HCT116 (cell line): ENCODE data around the gene MTPN. TPM values are rescaled to one million over a fixed set of nuclear protein-coding genes. Genes with fewer than 3 reads are reported as not detected.

Experiments used
- ATAC-seq: fragments of 200-7000 bp; cut with Tn5 transposase; 2 replicates; pipeline ENCODE4 v1.9.1; 2020; ENCODE audit warnings: mild to moderate bottlenecking, moderate library complexity
- BruUV-seq: library from RNA; stranded (reverse); fragments of 400-500 nt; replicated peaks from 2 replicates; lab custom pipeline; 2021; lab: Mats Ljungman, UMichigan
- CTCF ChIA-PET: fragments of 300-600 bp; sonication (Branson Sonifier 250); formaldehyde crosslinking; loops from one replicate; lab custom pipeline; 2021; ENCODE audit warnings: antibody characterized with exemption; lab: Charles Lee
- POLR2A ChIA-PET: fragments of 300-600, 350-600 bp; sonication (Branson Sonifier 250); formaldehyde crosslinking; loops from one replicate; lab custom pipeline; 2021; ENCODE audit warnings: antibody characterized with exemption; lab: Charles Lee
- RAD21 ChIA-PET, 2 experiments: fragments of 300-600 bp; sonication (Branson Sonifier 250); formaldehyde crosslinking; loops; one replicate each; lab custom pipeline; 2023; ENCODE audit warnings: low total read pairs in 2 of 2; ENCODE audit not compliant: uncharacterized antibody in 2 of 2, unreplicated experiment in 2 of 2, low non-redundant PET in 1 of 2; lab: Charles Lee
- DNase-seq: peaks from one replicate; pipeline ENCODE4 v3.0.0-alpha.2; 2010; ENCODE audit warnings: low read depth, low spot score
- H2AFZ ChIP-seq: fragments of 200-600 bp; shearing (Covaris generic), sonication (generic); 2 replicates; pipeline ENCODE4 v1.6.1; 2017; ENCODE audit warnings: low read depth, mixed run types, mixed read lengths, antibody characterized with exemption, low read length; ENCODE audit not compliant: poor library complexity, severe bottlenecking
- H3K27ac ChIP-seq: 2 replicates; pipeline ENCODE4 v1.5.1; 2012; ENCODE audit warnings: low read depth, low read length
- H3K27me3 ChIP-seq: fragments of 200-600 bp; sonication (generic); 2 replicates; pipeline ENCODE4 v1.6.1; 2016; ENCODE audit warnings: mixed run types, low read length, mixed read lengths; ENCODE audit not compliant: insufficient read depth
- H3K36me3 ChIP-seq, 2 experiments: fragments of 200-500 bp in 1 of 2; fragments of 200-600 bp in 1 of 2; sonication (Bioruptor generic) in 1 of 2; sonication (generic) in 1 of 2; 2 replicates each; pipeline versions ENCODE4 v1.5.1 to v1.6.1; 2014 to 2016; ENCODE audit warnings: low read length in 2 of 2, inconsistent platforms in 1 of 2, mixed read lengths in 1 of 2, mixed run types in 1 of 2; ENCODE audit not compliant: insufficient read depth in 2 of 2, control insufficient read depth in 1 of 2
- H3K4me1 ChIP-seq, 2 experiments: fragments of 200-600 bp in 1 of 2; sonication (generic) in 1 of 2; 2 replicates each; pipeline versions ENCODE4 v1.5.1 to v1.6.1; 2012 to 2017; ENCODE audit warnings: low read length in 2 of 2, inconsistent platforms in 1 of 2, mild to moderate bottlenecking in 1 of 2, mixed read lengths in 1 of 2, mixed run types in 1 of 2, moderate library complexity in 1 of 2; ENCODE audit not compliant: insufficient read depth in 2 of 2, control insufficient read depth in 1 of 2
- H3K4me2 ChIP-seq: fragments of 200-600 bp; sonication (generic); 2 replicates; pipeline ENCODE4 v1.6.1; 2017; ENCODE audit warnings: mixed run types, low read length, mixed read lengths
- H3K4me3 ChIP-seq, 2 experiments: fragments of 200-600 bp in 1 of 2; sonication (generic) in 1 of 2; replicated peaks in 1 of 2; 2 replicates each; pipeline ENCODE4 v1.5.1; 2011 to 2016; ENCODE audit warnings: low read length in 2 of 2, control low read depth in 1 of 2, low read depth in 1 of 2, mild to moderate bottlenecking in 1 of 2, mixed read lengths in 1 of 2, mixed run types in 1 of 2
- H3K79me2 ChIP-seq: fragments of 200-600 bp; sonication (generic); 2 replicates; pipeline ENCODE4 v1.6.1; 2017; ENCODE audit warnings: mild to moderate bottlenecking, mixed run types, low read length, moderate library complexity, mixed read lengths; ENCODE audit not compliant: insufficient read depth
- H3K9ac ChIP-seq: fragments of 200-600 bp; sonication (generic); 2 replicates; pipeline ENCODE4 v1.6.1; 2016; ENCODE audit warnings: low read length, mixed read lengths
- H3K9me2 ChIP-seq: fragments of 200-600 bp; sonication (generic), shearing (Covaris generic); 2 replicates; pipeline ENCODE4 v1.6.1; 2017; ENCODE audit warnings: mixed run types, mild to moderate bottlenecking, moderate library complexity; ENCODE audit not compliant: insufficient read depth
- H3K9me3 ChIP-seq, 2 experiments: fragments of 200-500 bp in 1 of 2; fragments of 200-600 bp in 1 of 2; sonication (Bioruptor generic) in 1 of 2; sonication (generic) in 1 of 2; 2 replicates each; pipeline ENCODE4 v1.6.1; 2014 to 2017; ENCODE audit warnings: low read length in 2 of 2, mixed read lengths in 2 of 2, inconsistent platforms in 1 of 2, low read depth in 1 of 2, mild to moderate bottlenecking in 1 of 2, mixed run types in 1 of 2, moderate library complexity in 1 of 2; ENCODE audit not compliant: control insufficient read depth in 1 of 2, insufficient read depth in 1 of 2
- H4K20me1 ChIP-seq: fragments of 200-600 bp; sonication (generic), shearing (Covaris generic); 2 replicates; pipeline ENCODE4 v1.6.1; 2017; ENCODE audit warnings: mixed run types, mild to moderate bottlenecking, moderate library complexity; ENCODE audit not compliant: insufficient read depth
- CBX3 ChIP-seq: IDR thresholded peaks from 2 replicates; pipeline ENCODE4 v1.6.1; 2012; ENCODE audit warnings: low read depth
- CTCF ChIP-seq, 3 experiments: fragments of 200-600 bp in 1 of 3; sonication (generic) in 1 of 3; IDR thresholded peaks in 2 of 3; conservative IDR thresholded peaks in 1 of 3; 2 replicates each; pipeline ENCODE4 v1.5.1; 2012 to 2017; ENCODE audit warnings: low read depth in 2 of 3, low read length in 2 of 3, antibody characterized with exemption in 1 of 3, borderline replicate concordance in 1 of 3, control low read depth in 1 of 3, mild to moderate bottlenecking in 1 of 3, mixed read lengths in 1 of 3, mixed run types in 1 of 3, moderate library complexity in 1 of 3; ENCODE audit not compliant: insufficient read depth in 1 of 3
- EZH2 ChIP-seq: fragments of 200-600 bp; sonication (generic); IDR thresholded peaks from 2 replicates; pipeline ENCODE4 v1.6.1; 2017; ENCODE audit warnings: antibody characterized with exemption, mixed run types
- FOSL1 ChIP-seq: IDR thresholded peaks from 2 replicates; pipeline ENCODE4 v1.6.1; 2012; ENCODE audit warnings: low read depth
- POLR2A ChIP-seq: IDR thresholded peaks from 2 replicates; pipeline ENCODE4 v1.7.0; 2011; ENCODE audit warnings: borderline replicate concordance; ENCODE audit not compliant: insufficient read depth, insufficient read length; ENCODE audit errors: extremely low read depth
- SRF ChIP-seq: IDR thresholded peaks from 2 replicates; pipeline ENCODE4 v1.6.1; 2012; ENCODE audit warnings: low read depth
- TCF7L2 ChIP-seq: IDR thresholded peaks from 2 replicates; pipeline ENCODE4 v1.7.0; 2011; ENCODE audit warnings: borderline replicate concordance, inconsistent platforms; ENCODE audit not compliant: insufficient read depth, insufficient read length; ENCODE audit errors: extremely low read depth
- ZNF274 ChIP-seq: fragments of 200-500 bp; sonication (Bioruptor generic); IDR thresholded peaks from 2 replicates; pipeline ENCODE4 v1.6.1; 2014; ENCODE audit warnings: mild to moderate bottlenecking, low read depth, low read length, inconsistent platforms
- intact Hi-C: fragments of 100-400 bp; cut with micrococcal nuclease; formaldehyde crosslinking; loops from 2 replicates; pipeline ENCODE4 v1.10.0; 2022
- total RNA-seq: library from RNA; stranded (reverse); gene quantifications from one replicate; pipeline ENCODE4 v1.2.1, GENCODE V29; 2021; ENCODE audit not compliant: unreplicated experiment
- TF ChIP-seq, protein P1 (sequence below): IDR thresholded peaks from 2 replicates; pipeline ENCODE4 v1.6.1; 2012; ENCODE audit warnings: low read depth
- TF ChIP-seq, protein P2 (sequence below): IDR thresholded peaks from 2 replicates; pipeline ENCODE4 v1.6.1; 2012
- TF ChIP-seq, protein P3 (sequence below): IDR thresholded peaks from 2 replicates; pipeline ENCODE4 v1.6.1; 2011; ENCODE audit warnings: mild to moderate bottlenecking, low read length, moderate library complexity; ENCODE audit not compliant: insufficient replicate concordance; ENCODE audit errors: extremely low read depth

MTPN gene
- total RNA-seq, 1 experiment from 2014 or later: 152 TPM

- Histone ChIP-seq H3K27ac (no peak overlapping the region), H2AFZ (no peak overlapping the region), H4K20me1 (no peaks in the 10 kb centered on the region), H3K9ac (no peak overlapping the region), H3K4me3 (no peak overlapping the region), H3K4me2 (no peak overlapping the region), H3K36me3 (no peaks in the 10 kb centered on the region), H3K9me3 (no peaks in the 10 kb centered on the region), H3K4me1 (no peaks in the 10 kb centered on the region), H3K9me2 (no peaks in the 10 kb centered on the region), H3K79me2 (no peaks in the 10 kb centered on the region), H3K27me3 (no peaks in the 10 kb centered on the region)
- ATAC-seq: no peak
- ChIA-PET CTCF (no interaction called here), RAD21 (no interaction called here), POLR2A (no interaction called here)
- intact Hi-C loops: no loop called here
- no TSS peak for BruUV-seq
- TF ChIP-seq SRF: no peak
- no peak for DNase-seq
These were observed 17.5 kb upstream of the MTPN start for GRCh38 chr7:135994466-135995205.

DNA sequence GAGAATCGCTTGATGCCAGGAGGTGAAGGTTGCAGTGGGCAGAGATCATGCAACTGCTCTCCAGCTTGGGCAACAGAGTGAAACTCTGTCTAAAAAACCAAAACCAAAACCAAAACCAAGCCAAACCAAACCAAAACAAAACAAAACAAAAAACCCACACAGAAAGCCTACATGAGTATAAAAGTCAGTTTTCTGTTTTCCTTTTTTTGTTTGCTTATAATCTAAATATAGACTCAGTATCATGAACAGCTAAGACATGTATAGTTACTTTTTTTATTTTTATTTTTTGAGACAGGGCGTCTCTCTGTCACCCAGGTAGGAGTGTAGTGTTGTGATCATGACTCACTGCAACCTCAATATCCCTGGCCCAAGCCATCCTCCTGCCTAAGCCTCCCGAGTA lies 16.8 kb upstream of the MTPN start:
- H3K79me2 ChIP-seq: no peaks in the 10 kb centered on the region
- POLR2A ChIA-PET: no interaction called here
- intact Hi-C loops: no loop called here
- TF ChIP-seq POLR2A (no peak), TCF7L2 (no peak), CBX3 (no peak), FOSL1 (no peak), SRF (no peak), ZNF274 (no peak), CTCF (IDR thresholded peaks at IDR 0.05 in 2 of 3, conservative IDR thresholded peaks at IDR 0.05 in 1 of 3; ENCODE audit: borderline replicate concordance in 1 of 3, insufficient read depth in 1 of 3, low read depth in 2 of 3, low read length in 2 of 3) (no peak), EZH2 (no peak)
- TF ChIP-seq, protein P1, sequence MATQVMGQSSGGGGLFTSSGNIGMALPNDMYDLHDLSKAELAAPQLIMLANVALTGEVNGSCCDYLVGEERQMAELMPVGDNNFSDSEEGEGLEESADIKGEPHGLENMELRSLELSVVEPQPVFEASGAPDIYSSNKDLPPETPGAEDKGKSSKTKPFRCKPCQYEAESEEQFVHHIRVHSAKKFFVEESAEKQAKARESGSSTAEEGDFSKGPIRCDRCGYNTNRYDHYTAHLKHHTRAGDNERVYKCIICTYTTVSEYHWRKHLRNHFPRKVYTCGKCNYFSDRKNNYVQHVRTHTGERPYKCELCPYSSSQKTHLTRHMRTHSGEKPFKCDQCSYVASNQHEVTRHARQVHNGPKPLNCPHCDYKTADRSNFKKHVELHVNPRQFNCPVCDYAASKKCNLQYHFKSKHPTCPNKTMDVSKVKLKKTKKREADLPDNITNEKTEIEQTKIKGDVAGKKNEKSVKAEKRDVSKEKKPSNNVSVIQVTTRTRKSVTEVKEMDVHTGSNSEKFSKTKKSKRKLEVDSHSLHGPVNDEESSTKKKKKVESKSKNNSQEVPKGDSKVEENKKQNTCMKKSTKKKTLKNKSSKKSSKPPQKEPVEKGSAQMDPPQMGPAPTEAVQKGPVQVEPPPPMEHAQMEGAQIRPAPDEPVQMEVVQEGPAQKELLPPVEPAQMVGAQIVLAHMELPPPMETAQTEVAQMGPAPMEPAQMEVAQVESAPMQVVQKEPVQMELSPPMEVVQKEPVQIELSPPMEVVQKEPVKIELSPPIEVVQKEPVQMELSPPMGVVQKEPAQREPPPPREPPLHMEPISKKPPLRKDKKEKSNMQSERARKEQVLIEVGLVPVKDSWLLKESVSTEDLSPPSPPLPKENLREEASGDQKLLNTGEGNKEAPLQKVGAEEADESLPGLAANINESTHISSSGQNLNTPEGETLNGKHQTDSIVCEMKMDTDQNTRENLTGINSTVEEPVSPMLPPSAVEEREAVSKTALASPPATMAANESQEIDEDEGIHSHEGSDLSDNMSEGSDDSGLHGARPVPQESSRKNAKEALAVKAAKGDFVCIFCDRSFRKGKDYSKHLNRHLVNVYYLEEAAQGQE: no peak
- TF ChIP-seq, protein P2, sequence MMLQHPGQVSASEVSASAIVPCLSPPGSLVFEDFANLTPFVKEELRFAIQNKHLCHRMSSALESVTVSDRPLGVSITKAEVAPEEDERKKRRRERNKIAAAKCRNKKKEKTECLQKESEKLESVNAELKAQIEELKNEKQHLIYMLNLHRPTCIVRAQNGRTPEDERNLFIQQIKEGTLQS: no peak
- TF ChIP-seq, protein P3, sequence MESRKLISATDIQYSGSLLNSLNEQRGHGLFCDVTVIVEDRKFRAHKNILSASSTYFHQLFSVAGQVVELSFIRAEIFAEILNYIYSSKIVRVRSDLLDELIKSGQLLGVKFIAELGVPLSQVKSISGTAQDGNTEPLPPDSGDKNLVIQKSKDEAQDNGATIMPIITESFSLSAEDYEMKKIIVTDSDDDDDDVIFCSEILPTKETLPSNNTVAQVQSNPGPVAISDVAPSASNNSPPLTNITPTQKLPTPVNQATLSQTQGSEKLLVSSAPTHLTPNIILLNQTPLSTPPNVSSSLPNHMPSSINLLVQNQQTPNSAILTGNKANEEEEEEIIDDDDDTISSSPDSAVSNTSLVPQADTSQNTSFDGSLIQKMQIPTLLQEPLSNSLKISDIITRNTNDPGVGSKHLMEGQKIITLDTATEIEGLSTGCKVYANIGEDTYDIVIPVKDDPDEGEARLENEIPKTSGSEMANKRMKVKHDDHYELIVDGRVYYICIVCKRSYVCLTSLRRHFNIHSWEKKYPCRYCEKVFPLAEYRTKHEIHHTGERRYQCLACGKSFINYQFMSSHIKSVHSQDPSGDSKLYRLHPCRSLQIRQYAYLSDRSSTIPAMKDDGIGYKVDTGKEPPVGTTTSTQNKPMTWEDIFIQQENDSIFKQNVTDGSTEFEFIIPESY: no peak

More for the DNA sequence above, 16.8 kb upstream of the MTPN start:
- no peaks in the 10 kb centered on the region for H3K9me2 ChIP-seq
- BruUV-seq: no TSS peak
- ATAC-seq (no peak), DNase-seq (no peak)
- H3K9me3 ChIP-seq: no peaks in the 10 kb centered on the region
- no peak overlapping the region for H3K4me3 ChIP-seq
- no peak overlapping the region for H3K27ac ChIP-seq
- CTCF ChIA-PET: no interaction called here
- no peaks in the 10 kb centered on the region for H3K27me3 ChIP-seq
- no peaks in the 10 kb centered on the region for H3K4me1 ChIP-seq
- RAD21 ChIA-PET: no interaction called here
- no peaks in the 10 kb centered on the region for H4K20me1 ChIP-seq
- no peak overlapping the region for H2AFZ ChIP-seq
- H3K4me2 ChIP-seq: no peak overlapping the region
- no peak overlapping the region for H3K9ac ChIP-seq
- H3K36me3 ChIP-seq: no peaks in the 10 kb centered on the region
